K562 (cell line): ENCODE results near the gene SCYL1. TPM values are rescaled to one million over a fixed set of nuclear protein-coding genes. Genes with fewer than 3 reads are reported as not detected.

Experiments
- CHD1 ChIP-seq: fragments of 200-600 bp; sonication (generic); IDR thresholded peaks from one replicate; pipeline ENCODE4 v1.6.1; 2012; ENCODE audit warnings: mild to moderate bottlenecking, moderate library complexity, low read length, inconsistent platforms
- EGR1 ChIP-seq: fragments of 450-650 bp; conservative IDR thresholded peaks from 2 replicates; pipeline ENCODE4 v1.6.1; 2017; ENCODE audit warnings: mild to moderate bottlenecking
- ETV1 ChIP-seq: fragments of 450-650 bp; conservative IDR thresholded peaks from 2 replicates; pipeline ENCODE4 v1.6.1; 2016; ENCODE audit warnings: missing genetic modification characterization, control low read depth, low read depth, missing compliant biosample characterization
- FOXP4 ChIP-seq: sonication (generic); formaldehyde crosslinking; IDR thresholded peaks from 2 replicates; pipeline ENCODE4 v1.8.0; 2022; ENCODE audit warnings: mild to moderate bottlenecking, missing genetic modification reagents, borderline replicate concordance
- HINFP ChIP-seq: fragments of 450-650 bp; conservative IDR thresholded peaks from 2 replicates; pipeline ENCODE4 v1.6.1; 2016; ENCODE audit warnings: missing genetic modification characterization, low read depth, mild to moderate bottlenecking, control low read depth, missing compliant biosample characterization
- IRF2 ChIP-seq: sonication (generic); formaldehyde crosslinking; IDR thresholded peaks from 2 replicates; pipeline ENCODE4 v1.8.1; 2022; ENCODE audit warnings: mild to moderate bottlenecking, missing genetic modification reagents
- MAX ChIP-seq: sonication (generic); formaldehyde crosslinking; IDR thresholded peaks from 2 replicates; pipeline ENCODE4 v1.9.0; 2022; ENCODE audit warnings: mild to moderate bottlenecking, missing genetic modification reagents
- MAZ ChIP-seq, 2 experiments: fragments of 450-650 bp in 1 of 2; sonication (generic) in 1 of 2; formaldehyde crosslinking; IDR thresholded peaks in 1 of 2; conservative IDR thresholded peaks in 1 of 2; 2 replicates each; pipeline versions ENCODE4 v1.4.0 to v1.5.0; 2020; ENCODE audit warnings: mild to moderate bottlenecking in 1 of 2, missing genetic modification reagents in 1 of 2
- NFIX ChIP-seq: fragments of 250-450 bp; sonication (Bioruptor Pico); IDR thresholded peaks from 2 replicates; pipeline ENCODE4 v1.4.0; 2020; ENCODE audit warnings: low read depth, mild to moderate bottlenecking, moderate library complexity
- NR2C2 ChIP-seq, 2 experiments: fragments of 200-800 bp in 1 of 2; sonication (Bioruptor generic) in 1 of 2; sonication (generic) in 1 of 2; formaldehyde crosslinking in 1 of 2; IDR thresholded peaks; 2 replicates each; pipeline versions ENCODE4 v1.6.1 to v1.8.0; 2016 to 2022; ENCODE audit warnings: mild to moderate bottlenecking in 1 of 2, missing compliant biosample characterization in 1 of 2, missing genetic modification characterization in 1 of 2, missing genetic modification reagents in 1 of 2
- NRF1 ChIP-seq, 2 experiments: fragments of 450-650 bp; IDR thresholded peaks in 1 of 2; conservative IDR thresholded peaks in 1 of 2; 2 replicates each; pipeline ENCODE4 v1.6.1; 2014; ENCODE audit warnings: mild to moderate bottlenecking in 2 of 2
- POLR2G ChIP-seq: fragments of 200-400 bp; formaldehyde crosslinking; IDR thresholded peaks from 2 replicates; pipeline ENCODE4 v1.6.1; 2017; ENCODE audit warnings: low read depth, mild to moderate bottlenecking, antibody characterized with exemption, low read length, moderate library complexity
- U2AF2 ChIP-seq: fragments of 200-400 bp; formaldehyde crosslinking; optimal IDR thresholded peaks from 2 replicates; pipeline ENCODE3; 2017; ENCODE audit warnings: low read depth, mild to moderate bottlenecking, low read length
- UBTF ChIP-seq, 2 experiments: IDR thresholded peaks; 2 replicates each; pipeline ENCODE4 v1.6.1; 2012; ENCODE audit warnings: improper control_type of control experiment in 2 of 2, low read depth in 2 of 2, low read length in 2 of 2, borderline replicate concordance in 1 of 2
- YBX1 ChIP-seq: fragments of 450-650 bp; IDR thresholded peaks from 2 replicates; pipeline ENCODE4 v1.7.1; 2016; ENCODE audit warnings: mild to moderate bottlenecking
- polyA plus RNA-seq, 8 experiments: library from polyadenylated mRNA; depleted of rRNA in 4 of 8; stranded (reverse) in 5 of 8; unstranded in 3 of 8; fragments of >200 nt; fragmentation: Nextera tagmentation in 2 of 8; fragmentation: Illumina TruSeq in 1 of 8; extraction: Ambion mirVana in 2 of 8; extraction: Trizol in 1 of 8; gene quantifications; 2 replicates each; pipeline versions ENCODE4 v1.2.1 to v1.2.3, GENCODE V29; 2011 to 2014; ENCODE audit warnings: inconsistent platforms in 1 of 8, missing spikeins in 1 of 8
- total RNA-seq, 7 experiments: library from RNA; depleted of rRNA in 6 of 7; stranded (reverse); fragments of >200 nt in 6 of 7; fragmentation: Illumina TruSeq in 2 of 7; extraction: Trizol in 2 of 7; gene quantifications; 2 replicates each; pipeline versions ENCODE4 v1.2.1 to v1.2.3, GENCODE V29; 2011 to 2021; ENCODE audit warnings: low replicate concordance in 1 of 7
- TF ChIP-seq, protein P1 (sequence below): sonication (generic); formaldehyde crosslinking; IDR thresholded peaks from 2 replicates; pipeline ENCODE4 v1.8.0; 2022; ENCODE audit warnings: mild to moderate bottlenecking, missing genetic modification reagents
- TF ChIP-seq, protein P2 (sequence below): sonication (generic); formaldehyde crosslinking; IDR thresholded peaks from 2 replicates; pipeline ENCODE4 v1.9.0; 2022; ENCODE audit warnings: mild to moderate bottlenecking, missing genetic modification reagents

Gene SCYL1
- total and polyA plus RNA-seq, 9 of the 15 experiments (the other 6 are each of a cell fraction or from before 2014, with no cell fraction given): 1.9 to 145 (median 57.6) TPM

DNA sequence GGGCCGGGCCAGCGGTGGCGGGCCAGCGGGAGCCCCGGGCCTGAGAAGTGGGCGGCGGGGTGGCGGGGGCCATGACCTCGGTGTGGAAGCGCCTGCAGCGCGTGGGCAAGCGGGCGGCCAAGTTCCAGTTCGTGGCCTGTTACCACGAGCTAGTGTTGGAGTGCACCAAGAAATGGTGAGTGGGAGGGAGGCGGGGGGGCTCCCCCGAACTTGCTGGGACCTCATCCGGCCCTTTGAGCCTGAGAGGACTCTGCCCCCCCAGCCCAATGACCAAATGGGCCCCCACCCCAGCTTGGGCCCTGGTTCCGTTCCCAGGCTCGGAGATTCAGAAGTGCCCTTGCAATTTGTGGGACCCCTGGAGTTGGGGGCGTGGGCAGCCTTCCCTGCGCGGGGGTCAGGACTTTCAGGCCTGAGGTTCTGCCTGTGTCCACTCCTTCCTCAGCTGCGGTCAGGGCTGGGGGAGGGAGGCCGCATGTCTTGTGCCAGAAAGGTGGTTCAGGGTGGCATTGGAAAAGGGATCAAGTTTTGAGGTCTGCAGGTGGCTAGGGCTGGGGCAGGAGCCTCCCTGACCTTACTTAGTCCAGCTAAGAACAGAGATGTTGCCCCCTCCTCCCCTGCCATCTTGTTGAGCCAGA lies 51.5 kb downstream of the SCYL1 start (continued):
- 0 out of 2 replicates have a peak, but pooled peaks have one; percentile 34 for TF ChIP-seq ETV1 (tag)
- TF ChIP-seq U2AF2: no peak
- TF ChIP-seq, protein P1, sequence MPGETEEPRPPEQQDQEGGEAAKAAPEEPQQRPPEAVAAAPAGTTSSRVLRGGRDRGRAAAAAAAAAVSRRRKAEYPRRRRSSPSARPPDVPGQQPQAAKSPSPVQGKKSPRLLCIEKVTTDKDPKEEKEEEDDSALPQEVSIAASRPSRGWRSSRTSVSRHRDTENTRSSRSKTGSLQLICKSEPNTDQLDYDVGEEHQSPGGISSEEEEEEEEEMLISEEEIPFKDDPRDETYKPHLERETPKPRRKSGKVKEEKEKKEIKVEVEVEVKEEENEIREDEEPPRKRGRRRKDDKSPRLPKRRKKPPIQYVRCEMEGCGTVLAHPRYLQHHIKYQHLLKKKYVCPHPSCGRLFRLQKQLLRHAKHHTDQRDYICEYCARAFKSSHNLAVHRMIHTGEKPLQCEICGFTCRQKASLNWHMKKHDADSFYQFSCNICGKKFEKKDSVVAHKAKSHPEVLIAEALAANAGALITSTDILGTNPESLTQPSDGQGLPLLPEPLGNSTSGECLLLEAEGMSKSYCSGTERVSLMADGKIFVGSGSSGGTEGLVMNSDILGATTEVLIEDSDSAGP (CRISPR knock-in tag): no peak
- no peak for TF ChIP-seq NR2C2 (CRISPR knock-in tag; IDR thresholded peaks at IDR 0.05)
- peak; percentile 64; the same call in 1 of the 2 replicates for TF ChIP-seq NR2C2 (tag; IDR thresholded peaks at IDR 0.05)
- TF ChIP-seq, protein P2, sequence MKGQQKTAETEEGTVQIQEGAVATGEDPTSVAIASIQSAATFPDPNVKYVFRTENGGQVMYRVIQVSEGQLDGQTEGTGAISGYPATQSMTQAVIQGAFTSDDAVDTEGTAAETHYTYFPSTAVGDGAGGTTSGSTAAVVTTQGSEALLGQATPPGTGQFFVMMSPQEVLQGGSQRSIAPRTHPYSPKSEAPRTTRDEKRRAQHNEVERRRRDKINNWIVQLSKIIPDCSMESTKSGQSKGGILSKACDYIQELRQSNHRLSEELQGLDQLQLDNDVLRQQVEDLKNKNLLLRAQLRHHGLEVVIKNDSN (CRISPR knock-in tag): 0 out of 2 replicates have a peak, but pooled peaks have one; percentile 19
- peak; percentile 54 for TF ChIP-seq CHD1
- no peak for TF ChIP-seq YBX1
- no peak for TF ChIP-seq IRF2 (CRISPR knock-in tag)
- TF ChIP-seq UBTF (IDR thresholded peaks at IDR 0.05; ENCODE audit: borderline replicate concordance in 1 of 2, low read depth in 2 of 2, low read length in 2 of 2): no peak
- no peak for TF ChIP-seq HINFP
- peak in 1 of 2 experiments; percentile 9; a peak in 1 of 4 replicates for TF ChIP-seq MAZ (CRISPR knock-in tag; conservative IDR thresholded peaks at IDR 0.05 in 1 of 2, IDR thresholded peaks at IDR 0.05 in 1 of 2)
- no peak for TF ChIP-seq NFIX (CRISPR knock-in tag)
- TF ChIP-seq POLR2G: peak; percentile 66
- TF ChIP-seq MAX: peak; percentile 28; the same call in 1 of the 2 replicates
- peak; percentile 80 for TF ChIP-seq EGR1
- TF ChIP-seq FOXP4: no peak
- 0 out of 4 replicates have a peak, but pooled peaks of 1 of the 2 experiments have one; percentile 23 for TF ChIP-seq NRF1 (conservative IDR thresholded peaks at IDR 0.05 in 1 of 2, IDR thresholded peaks at IDR 0.05 in 1 of 2)
